ENCODE results near the gene MYH15.

GRCh38 chr3:108387063-108387462 is 123.3 kb downstream of the MYH15 start:
- TF ChIP-seq GATA2 (IDR thresholded peaks at IDR 0.05; ENCODE audit: low read depth, low read length), result no peak
- no peak for TF ChIP-seq GATA3 (IDR thresholded peaks at IDR 0.05; ENCODE audit: low read depth, low read length)
